HEK293T (cell line): ENCODE data around the gene SNN.

Source experiments
- ARNT ChIP-seq: fragments of 450-650 bp; IDR thresholded peaks from 2 replicates; pipeline ENCODE4 v1.6.1; 2017; ENCODE audit warnings: mild to moderate bottlenecking
- ELF4 ChIP-seq: fragments of 450-650 bp; IDR thresholded peaks from 2 replicates; pipeline ENCODE4 v1.6.1; 2017; ENCODE audit warnings: antibody characterized with exemption
- FOXA1 ChIP-seq: fragments of 450-650 bp; IDR thresholded peaks from 2 replicates; pipeline ENCODE4 v1.6.1; 2016; ENCODE audit warnings: mild to moderate bottlenecking
- FOXK2 ChIP-seq: fragments of 450-650 bp; IDR thresholded peaks from 2 replicates; pipeline ENCODE4 v1.6.1; 2016; ENCODE audit warnings: mild to moderate bottlenecking
- HDGF ChIP-seq: fragments of 450-650 bp; IDR thresholded peaks from 2 replicates; pipeline ENCODE4 v1.6.1; 2017; ENCODE audit warnings: antibody characterized with exemption, borderline replicate concordance
- TF ChIP-seq, protein P1 (sequence below): fragments of 450-650 bp; IDR thresholded peaks from 2 replicates; pipeline ENCODE4 v1.6.1; 2016

DNA sequence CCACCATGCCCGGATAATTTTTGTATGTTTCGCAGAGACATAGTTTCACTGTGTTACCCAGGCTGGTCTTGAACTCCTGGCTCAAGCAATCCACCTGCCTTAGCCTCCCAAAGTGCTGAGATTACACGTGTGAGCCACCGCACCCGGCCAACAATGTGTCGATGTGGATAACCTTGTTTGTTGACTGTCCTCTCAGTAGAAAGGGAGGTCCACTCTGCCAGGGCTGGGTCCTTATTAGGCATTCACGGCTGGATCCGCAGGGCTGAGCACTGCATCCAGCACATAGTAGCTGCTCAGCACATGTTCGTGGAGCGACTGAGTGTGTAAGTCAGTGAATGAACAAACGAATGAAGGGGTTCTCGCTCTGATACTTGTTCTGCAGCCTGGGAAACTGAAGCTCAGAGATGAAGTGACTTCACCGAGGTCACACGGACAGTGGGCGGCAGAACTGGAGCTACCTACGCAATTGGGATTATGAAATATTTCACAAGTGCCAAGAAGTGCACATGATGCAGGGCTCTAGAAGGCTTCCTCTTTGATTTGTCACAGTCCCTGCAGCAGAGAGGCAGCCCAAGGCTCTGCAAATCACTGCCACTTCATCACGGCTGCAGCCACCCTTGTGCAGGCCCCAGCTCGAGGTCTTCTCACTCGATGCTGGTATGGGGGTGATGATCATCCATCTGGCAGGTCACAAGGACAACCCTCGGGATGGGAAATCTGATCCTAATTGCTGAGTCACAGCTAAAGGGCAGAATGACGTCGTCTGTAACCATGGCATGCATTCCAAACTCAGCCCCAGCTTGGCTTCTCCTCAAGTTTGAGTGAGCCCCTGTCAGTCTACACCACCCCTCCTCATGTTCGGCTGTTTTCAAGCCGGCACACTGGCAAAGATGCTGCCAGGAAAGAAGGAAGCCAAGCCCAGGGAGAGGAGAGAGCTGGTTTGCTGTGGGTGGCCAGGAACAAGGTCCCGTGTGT is 28.0 kb upstream of the SNN start:
- TF ChIP-seq ARNT (no peak), HDGF (no peak), FOXK2 (no peak), FOXA1 (no peak), ELF4 (no peak)
- TF ChIP-seq, protein P1, sequence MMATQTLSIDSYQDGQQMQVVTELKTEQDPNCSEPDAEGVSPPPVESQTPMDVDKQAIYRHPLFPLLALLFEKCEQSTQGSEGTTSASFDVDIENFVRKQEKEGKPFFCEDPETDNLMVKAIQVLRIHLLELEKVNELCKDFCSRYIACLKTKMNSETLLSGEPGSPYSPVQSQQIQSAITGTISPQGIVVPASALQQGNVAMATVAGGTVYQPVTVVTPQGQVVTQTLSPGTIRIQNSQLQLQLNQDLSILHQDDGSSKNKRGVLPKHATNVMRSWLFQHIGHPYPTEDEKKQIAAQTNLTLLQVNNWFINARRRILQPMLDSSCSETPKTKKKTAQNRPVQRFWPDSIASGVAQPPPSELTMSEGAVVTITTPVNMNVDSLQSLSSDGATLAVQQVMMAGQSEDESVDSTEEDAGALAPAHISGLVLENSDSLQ: no peak
